Ishikawa (cell line): ENCODE results near the gene NUP210.

Experiments used
- CEBPB ChIP-seq: IDR thresholded peaks from 2 replicates; pipeline ENCODE4 v1.6.1; 2012
- MAX ChIP-seq: IDR thresholded peaks from 2 replicates; pipeline ENCODE4 v1.6.1; 2012
- REST ChIP-seq: IDR thresholded peaks from 2 replicates; pipeline ENCODE4 v1.6.1; 2012; ENCODE audit warnings: low read depth, mild to moderate bottlenecking
- TAF1 ChIP-seq: IDR thresholded peaks from 2 replicates; pipeline ENCODE4 v1.6.1; 2012; ENCODE audit warnings: low read depth, mild to moderate bottlenecking
- TEAD4 ChIP-seq: IDR thresholded peaks from 2 replicates; pipeline ENCODE4 v1.6.1; 2012

- TF ChIP-seq CEBPB (no peak), TAF1 (no peak), MAX (no peak), REST (no peak), TEAD4 (no peak)
Observed at GRCh38 chr3:13417166-13417947, 2.8 kb downstream of the NUP210 start.
